Loucy (cell line): Measurements from ENCODE around the gene EFCAB12.

Experiments used
- H2AFZ ChIP-seq: fragments of 200-600 bp; sonication (generic); 2 replicates; pipeline ENCODE4 v1.6.0; 2016; ENCODE audit warnings: antibody characterized with exemption, mild to moderate bottlenecking, low read length, moderate library complexity
- H3F3A ChIP-seq: fragments of 200-600 bp; 2 replicates; pipeline ENCODE4 v1.6.0; 2016; ENCODE audit warnings: antibody characterized with exemption, low read depth, mild to moderate bottlenecking
- H3K27me3 ChIP-seq: fragments of 200-600 bp; sonication (generic); 2 replicates; pipeline ENCODE4 v1.6.1; 2014; ENCODE audit warnings: low read length, mild to moderate bottlenecking; ENCODE audit not compliant: insufficient read depth, poor library complexity, severe bottlenecking
- H3K36me3 ChIP-seq: fragments of 200-600 bp; sonication (generic); 2 replicates; pipeline ENCODE4 v1.6.1; 2016; ENCODE audit warnings: low read length; ENCODE audit not compliant: insufficient read depth
- H3K4me1 ChIP-seq: fragments of 200-600 bp; sonication (generic); 2 replicates; pipeline ENCODE4 v1.5.1; 2014; ENCODE audit warnings: low read length, mild to moderate bottlenecking; ENCODE audit not compliant: insufficient read depth, poor library complexity, severe bottlenecking
- H3K4me2 ChIP-seq: fragments of 200-600 bp; sonication (generic); 2 replicates; pipeline ENCODE4 v1.6.0; 2014; ENCODE audit warnings: antibody characterized with exemption, low read length, low read depth, mild to moderate bottlenecking; ENCODE audit not compliant: poor library complexity, severe bottlenecking
- H3K4me3 ChIP-seq: fragments of 200-600 bp; sonication (generic); 2 replicates; pipeline ENCODE4 v1.5.1; 2014; ENCODE audit warnings: low read length, mild to moderate bottlenecking, mixed read lengths; ENCODE audit not compliant: poor library complexity, severe bottlenecking
- H3K79me2 ChIP-seq: fragments of 200-600 bp; sonication (generic); 2 replicates; pipeline ENCODE4 v1.6.1; 2014; ENCODE audit warnings: low read length; ENCODE audit not compliant: insufficient read depth
- H3K9ac ChIP-seq: fragments of 200-600 bp; sonication (generic); 2 replicates; pipeline ENCODE4 v1.6.0; 2014; ENCODE audit warnings: mild to moderate bottlenecking, low read depth, low read length, moderate library complexity; ENCODE audit not compliant: poor library complexity, severe bottlenecking
- H3K9me2 ChIP-seq: fragments of 200-600 bp; sonication (generic); replicated peaks from 2 replicates; pipeline ENCODE4 v1.6.1; 2016; ENCODE audit warnings: low read depth, low read length, mixed read lengths
- H3K9me3 ChIP-seq: fragments of 200-600 bp; sonication (generic); 2 replicates; pipeline ENCODE4 v1.6.1; 2014; ENCODE audit warnings: mild to moderate bottlenecking, antibody characterized with exemption, low read length, low read depth; ENCODE audit not compliant: insufficient read depth
- H4K20me1 ChIP-seq: fragments of 200-600 bp; sonication (generic); 2 replicates; pipeline ENCODE4 v1.6.0; 2014; ENCODE audit warnings: antibody characterized with exemption, low read length, mild to moderate bottlenecking; ENCODE audit not compliant: insufficient read depth, poor library complexity, severe bottlenecking
- CTCF ChIP-seq: fragments of 200-600 bp; sonication (generic); conservative IDR thresholded peaks from 2 replicates; pipeline ENCODE4 v1.5.1; 2014; ENCODE audit warnings: mild to moderate bottlenecking, antibody characterized with exemption, low read length
- EZH2phosphoT487 ChIP-seq: fragments of 200-600 bp; IDR thresholded peaks from 2 replicates; pipeline ENCODE4 v1.6.1; 2018; ENCODE audit warnings: antibody characterized with exemption, mild to moderate bottlenecking, moderate library complexity, borderline replicate concordance

The EFCAB12 gene

GRCh38 chr3:129470861-129471260, 42.4 kb upstream of the EFCAB12 start:
- Histone ChIP-seq H3K4me2 (no peak overlapping the region), H3K9me3 (no peaks in the 10 kb centered on the region), H4K20me1 (no peaks in the 10 kb centered on the region), H3K79me2 (no peaks in the 10 kb centered on the region), H3K4me3 (no peak overlapping the region), H3F3A (no peaks in the 10 kb centered on the region), H3K4me1 (peaks cover 19% of the 10 kb centered on the region), H3K27me3 (no peaks in the 10 kb centered on the region), H3K9ac (no peak overlapping the region), H3K36me3 (no peaks in the 10 kb centered on the region), H2AFZ (no peak overlapping the region), H3K9me2 (no peaks in the 10 kb centered on the region)
- TF ChIP-seq CTCF: no peak
- no peak for TF ChIP-seq EZH2phosphoT487

GRCh38 chr3:129469026-129469425, 40.6 kb upstream of the EFCAB12 start:
- Histone ChIP-seq H4K20me1 (no peaks in the 10 kb centered on the region), H3F3A (no peaks in the 10 kb centered on the region), H3K4me1 (peaks cover 19% of the 10 kb centered on the region), H3K9me3 (no peaks in the 10 kb centered on the region), H3K9ac (no peak overlapping the region), H3K36me3 (no peaks in the 10 kb centered on the region), H2AFZ (peak overlapping the region; percentile 13; the same call in 1 of the 2 replicates), H3K27me3 (no peaks in the 10 kb centered on the region), H3K4me2 (no peak overlapping the region), H3K9me2 (no peaks in the 10 kb centered on the region), H3K4me3 (no peak overlapping the region), H3K79me2 (no peaks in the 10 kb centered on the region)
- TF ChIP-seq CTCF: no peak
- no peak for TF ChIP-seq EZH2phosphoT487

GRCh38 chr3:129467932-129468331, 39.5 kb upstream of the EFCAB12 start:
- Histone ChIP-seq H3K9me2 (no peaks in the 10 kb centered on the region), H4K20me1 (no peaks in the 10 kb centered on the region), H3K4me1 (peaks cover 19% of the 10 kb centered on the region), H2AFZ (no peak overlapping the region), H3K27me3 (no peaks in the 10 kb centered on the region), H3F3A (no peaks in the 10 kb centered on the region), H3K79me2 (no peaks in the 10 kb centered on the region), H3K9me3 (no peaks in the 10 kb centered on the region), H3K4me3 (no peak overlapping the region), H3K4me2 (no peak overlapping the region), H3K9ac (no peak overlapping the region), H3K36me3 (no peaks in the 10 kb centered on the region)
- no peak for TF ChIP-seq EZH2phosphoT487
- no peak for TF ChIP-seq CTCF
